Measurements from ENCODE around the gene TEDDM1.

TEDDM1 gene

DNA sequence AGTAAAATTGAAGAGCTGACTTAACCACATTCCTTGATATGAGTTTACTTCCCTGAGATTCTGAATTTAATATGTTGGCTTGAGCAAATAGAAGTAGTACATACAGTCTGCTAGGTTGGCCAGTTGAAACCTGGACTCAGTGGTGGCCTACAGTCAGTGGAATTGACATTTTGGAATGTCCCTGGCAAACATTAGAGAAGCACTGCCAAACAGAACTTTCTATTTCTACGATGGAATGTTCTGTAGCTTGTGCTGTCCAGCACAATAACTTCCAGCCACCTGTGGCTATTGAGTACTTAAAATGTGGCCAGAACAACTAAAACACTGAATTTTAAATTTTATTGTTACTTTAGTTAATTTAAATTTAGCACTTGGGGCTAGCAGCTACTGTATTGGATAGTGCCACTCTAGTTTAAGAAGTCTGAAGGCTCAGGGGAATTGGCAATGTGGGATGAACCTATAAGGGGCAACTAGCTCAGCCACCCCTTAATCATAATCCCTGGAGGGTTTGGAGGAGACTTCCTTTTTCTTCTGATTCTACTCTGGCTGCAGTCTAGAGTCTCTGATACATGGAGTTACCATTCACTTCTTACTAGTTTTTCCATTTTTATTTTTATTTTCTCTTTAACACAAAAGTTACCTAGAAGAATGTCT lies 10.3 kb upstream of the TEDDM1 start:
- Histone ChIP-seq H2AFZ (ENCODE audit: low read depth, low read length) (no peak overlapping the region), H3K4me3 (ENCODE audit: low read depth in 1 of 2, low read length in 2 of 2) (no peak overlapping the region), H3K36me3 (ENCODE audit: insufficient read depth, low read length) (no peaks in the 10 kb centered on the region), H3K4me1 (ENCODE audit: insufficient read depth, low read length) (no peaks in the 10 kb centered on the region), H3K9me3 (ENCODE audit: insufficient read depth, low read length, severe bottlenecking) (peaks cover 4% of the 10 kb centered on the region), H3K79me2 (ENCODE audit: insufficient read depth, low read length) (no peaks in the 10 kb centered on the region), H3K4me2 (ENCODE audit: insufficient read depth, low read length) (no peak overlapping the region), H3K9ac (ENCODE audit: low read depth, low read length) (no peak overlapping the region), H3K27me3 (ENCODE audit: insufficient read depth, low read length, poor library complexity) (no peaks in the 10 kb centered on the region), H4K20me1 (ENCODE audit: insufficient read depth, low read length) (no peaks in the 10 kb centered on the region), H3K27ac (ENCODE audit: low read length) (no peak overlapping the region)
- TF ChIP-seq, protein P1, sequence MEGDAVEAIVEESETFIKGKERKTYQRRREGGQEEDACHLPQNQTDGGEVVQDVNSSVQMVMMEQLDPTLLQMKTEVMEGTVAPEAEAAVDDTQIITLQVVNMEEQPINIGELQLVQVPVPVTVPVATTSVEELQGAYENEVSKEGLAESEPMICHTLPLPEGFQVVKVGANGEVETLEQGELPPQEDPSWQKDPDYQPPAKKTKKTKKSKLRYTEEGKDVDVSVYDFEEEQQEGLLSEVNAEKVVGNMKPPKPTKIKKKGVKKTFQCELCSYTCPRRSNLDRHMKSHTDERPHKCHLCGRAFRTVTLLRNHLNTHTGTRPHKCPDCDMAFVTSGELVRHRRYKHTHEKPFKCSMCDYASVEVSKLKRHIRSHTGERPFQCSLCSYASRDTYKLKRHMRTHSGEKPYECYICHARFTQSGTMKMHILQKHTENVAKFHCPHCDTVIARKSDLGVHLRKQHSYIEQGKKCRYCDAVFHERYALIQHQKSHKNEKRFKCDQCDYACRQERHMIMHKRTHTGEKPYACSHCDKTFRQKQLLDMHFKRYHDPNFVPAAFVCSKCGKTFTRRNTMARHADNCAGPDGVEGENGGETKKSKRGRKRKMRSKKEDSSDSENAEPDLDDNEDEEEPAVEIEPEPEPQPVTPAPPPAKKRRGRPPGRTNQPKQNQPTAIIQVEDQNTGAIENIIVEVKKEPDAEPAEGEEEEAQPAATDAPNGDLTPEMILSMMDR (IDR thresholded peaks at IDR 0.05; ENCODE audit: borderline replicate concordance, extremely low read depth, low read length, poor library complexity, severe bottlenecking) = no peak
- no peak for TF ChIP-seq EZH2 (IDR thresholded peaks at IDR 0.05; ENCODE audit: borderline replicate concordance, low read depth, low read length, severe bottlenecking)
- ATAC-seq (ENCODE audit: insufficient read depth, low read depth) (no peak), DNase-seq (no peak)

DNA sequence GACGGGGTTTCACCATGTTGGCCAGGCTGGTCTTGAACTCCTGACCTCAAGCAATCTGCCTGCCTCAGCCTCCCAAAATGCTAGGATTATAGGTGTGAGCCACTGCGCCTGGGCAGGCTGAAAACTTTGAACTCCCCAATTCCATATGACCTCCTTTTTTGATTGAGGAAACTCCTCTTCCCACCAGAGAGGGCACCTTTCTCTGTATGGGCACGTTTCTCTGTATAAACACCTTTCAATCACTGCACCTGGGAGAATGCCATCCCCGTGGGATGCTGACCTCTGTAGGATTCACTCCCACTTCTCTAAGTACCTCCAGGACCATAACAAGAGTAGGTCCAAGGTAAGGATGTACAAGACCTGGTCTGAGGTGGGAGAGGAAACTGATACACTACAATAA lies 9.7 kb upstream of the TEDDM1 start:
- Histone ChIP-seq H3K9ac (ENCODE audit: low read depth, low read length) (no peak overlapping the region), H3K36me3 (ENCODE audit: insufficient read depth, low read length) (no peaks in the 10 kb centered on the region), H3K27me3 (ENCODE audit: insufficient read depth, low read length, poor library complexity) (no peaks in the 10 kb centered on the region), H3K27ac (ENCODE audit: low read length) (no peak overlapping the region), H3K4me1 (ENCODE audit: insufficient read depth, low read length) (no peaks in the 10 kb centered on the region), H3K9me3 (ENCODE audit: insufficient read depth, low read length, severe bottlenecking) (peaks cover 9% of the 10 kb centered on the region), H3K4me2 (ENCODE audit: insufficient read depth, low read length) (no peak overlapping the region), H4K20me1 (ENCODE audit: insufficient read depth, low read length) (no peaks in the 10 kb centered on the region), H2AFZ (ENCODE audit: low read depth, low read length) (no peak overlapping the region), H3K79me2 (ENCODE audit: insufficient read depth, low read length) (no peaks in the 10 kb centered on the region), H3K4me3 (ENCODE audit: low read depth in 1 of 2, low read length in 2 of 2) (no peak overlapping the region)
- TF ChIP-seq, protein P1 (IDR thresholded peaks at IDR 0.05; ENCODE audit: borderline replicate concordance, extremely low read depth, low read length, poor library complexity, severe bottlenecking) = no peak
- TF ChIP-seq EZH2 (IDR thresholded peaks at IDR 0.05; ENCODE audit: borderline replicate concordance, low read depth, low read length, severe bottlenecking) = no peak
- DNase-seq = no peak
- no peak for ATAC-seq (ENCODE audit: insufficient read depth, low read depth)

DNA sequence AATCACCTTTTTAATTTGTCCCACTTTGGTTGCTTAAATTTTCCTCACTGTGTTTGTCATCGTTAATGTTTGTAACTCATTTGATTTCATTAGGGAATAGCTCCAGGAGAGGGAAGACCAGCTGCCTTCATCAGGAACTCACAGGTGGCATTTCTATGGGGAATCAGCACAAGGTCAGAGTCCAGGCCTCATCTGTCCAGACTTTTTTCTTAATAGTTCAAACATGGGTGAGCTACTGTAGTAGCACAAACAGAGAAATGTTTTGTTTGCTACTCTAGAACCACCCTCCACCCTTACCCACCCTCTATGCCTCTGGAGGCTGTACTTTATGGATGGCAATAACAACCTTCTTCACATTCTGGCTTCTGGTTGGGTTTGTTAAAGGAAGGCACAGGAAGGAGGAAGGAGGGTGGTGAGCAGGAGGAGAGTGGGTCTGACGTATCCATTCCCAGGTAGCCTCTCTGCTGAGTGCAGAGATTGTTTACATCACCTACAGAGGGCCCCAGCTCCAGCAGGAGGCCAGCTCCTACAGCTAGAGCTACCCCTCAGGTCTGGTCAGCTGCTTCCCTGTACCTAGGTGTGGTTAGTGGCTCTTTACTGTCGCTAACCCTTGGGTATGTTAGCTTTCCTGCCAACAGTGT lies 8.1 kb upstream of the TEDDM1 start:
- DNase-seq = no peak
- no peak for TF ChIP-seq EZH2 (IDR thresholded peaks at IDR 0.05; ENCODE audit: borderline replicate concordance, low read depth, low read length, severe bottlenecking)
- TF ChIP-seq, protein P1 (IDR thresholded peaks at IDR 0.05; ENCODE audit: borderline replicate concordance, extremely low read depth, low read length, poor library complexity, severe bottlenecking) = no peak
- peaks cover 10% of the 10 kb centered on the region for H3K9me3 ChIP-seq (ENCODE audit: insufficient read depth, low read length, severe bottlenecking)
- H3K36me3 ChIP-seq (ENCODE audit: insufficient read depth, low read length) = no peaks in the 10 kb centered on the region
- H4K20me1 ChIP-seq (ENCODE audit: insufficient read depth, low read length) = no peaks in the 10 kb centered on the region
- no peak overlapping the region for H2AFZ ChIP-seq (ENCODE audit: low read depth, low read length)
- H3K9ac ChIP-seq (ENCODE audit: low read depth, low read length) = no peak overlapping the region
- H3K27me3 ChIP-seq (ENCODE audit: insufficient read depth, low read length, poor library complexity) = no peaks in the 10 kb centered on the region
- H3K4me3 ChIP-seq (ENCODE audit: low read depth in 1 of 2, low read length in 2 of 2) = no peak overlapping the region
- H3K4me2 ChIP-seq (ENCODE audit: insufficient read depth, low read length) = no peak overlapping the region
- no peaks in the 10 kb centered on the region for H3K4me1 ChIP-seq (ENCODE audit: insufficient read depth, low read length)
- H3K27ac ChIP-seq (ENCODE audit: low read length) = no peak overlapping the region
- ATAC-seq (ENCODE audit: insufficient read depth, low read depth) = no peak
- no peaks in the 10 kb centered on the region for H3K79me2 ChIP-seq (ENCODE audit: insufficient read depth, low read length)
